OCI-LY7 (cell line): ENCODE results near the gene USP31.

ENCODE experiments used
- CTCF ChIP-seq: fragments of 200-600 bp; sonication (generic); conservative IDR thresholded peaks from 2 replicates; pipeline ENCODE4 v1.5.1; 2014; ENCODE audit warnings: mild to moderate bottlenecking, antibody characterized with exemption, low read length, moderate library complexity, mixed read lengths
- EZH2phosphoT487 ChIP-seq: fragments of 200-600 bp; sonication (generic); IDR thresholded peaks from 2 replicates; pipeline ENCODE4 v1.6.1; 2018; ENCODE audit warnings: low read depth, borderline replicate concordance, mild to moderate bottlenecking, mixed run types, antibody characterized with exemption, low read length, moderate library complexity, mixed read lengths

DNA sequence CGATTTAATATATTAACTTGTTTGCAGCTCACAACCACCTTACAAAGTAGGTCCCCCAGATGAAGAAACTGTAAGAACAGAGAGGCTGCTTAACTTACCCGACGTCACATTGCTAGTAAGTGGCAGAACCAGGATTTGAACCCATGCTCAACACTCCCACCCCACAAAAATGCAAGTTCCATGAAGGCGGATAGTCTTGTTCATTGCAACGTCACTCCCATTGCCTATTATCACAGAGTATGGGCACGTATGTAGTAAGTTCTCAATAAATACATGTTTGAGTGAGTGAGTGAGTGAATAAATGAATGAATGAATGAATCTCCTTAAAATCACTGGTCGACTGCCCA is 1.1 kb downstream of the USP31 start:
- TF ChIP-seq CTCF (no peak), EZH2phosphoT487 (no peak)
